GM19043 (cell line): Measurements from ENCODE around the gene YPEL3.
"Not testable (repeated sequence)": the region's sequence is repeated elsewhere in the genome, so short reads cannot be mapped to it uniquely, and the experiment has no call there.

ENCODE experiments used
- ATAC-seq: cut with Tn5 transposase; IDR thresholded peaks from one replicate; pipeline ENCODE4 v1.9.1; 2021; ENCODE audit warnings: low read depth; ENCODE audit not compliant: unreplicated experiment

The YPEL3 gene

DNA sequence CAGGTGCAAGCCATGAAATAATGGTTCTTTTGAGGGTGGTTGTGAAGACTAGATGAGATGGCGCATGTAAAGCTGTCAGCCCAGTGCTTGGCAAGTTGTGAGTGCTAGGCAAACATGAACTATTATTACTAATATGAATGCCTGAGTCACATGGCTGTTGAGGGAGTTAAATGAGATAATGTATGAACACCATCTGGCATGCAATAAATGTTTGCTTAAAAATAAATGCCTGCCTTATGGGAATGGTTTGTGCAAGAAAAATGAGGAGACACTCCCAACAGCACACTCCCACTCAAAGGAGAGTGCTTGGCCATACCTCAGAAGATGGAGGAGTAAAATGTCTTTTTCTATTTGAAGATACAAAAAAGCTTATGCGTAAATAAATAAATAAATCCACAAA lies 23.4 kb upstream of the YPEL3 start:
- no peak for ATAC-seq

- no peak for ATAC-seq
These were observed 21.8 kb upstream of the YPEL3 start for GRCh38 chr16:30117768-30118167.

DNA sequence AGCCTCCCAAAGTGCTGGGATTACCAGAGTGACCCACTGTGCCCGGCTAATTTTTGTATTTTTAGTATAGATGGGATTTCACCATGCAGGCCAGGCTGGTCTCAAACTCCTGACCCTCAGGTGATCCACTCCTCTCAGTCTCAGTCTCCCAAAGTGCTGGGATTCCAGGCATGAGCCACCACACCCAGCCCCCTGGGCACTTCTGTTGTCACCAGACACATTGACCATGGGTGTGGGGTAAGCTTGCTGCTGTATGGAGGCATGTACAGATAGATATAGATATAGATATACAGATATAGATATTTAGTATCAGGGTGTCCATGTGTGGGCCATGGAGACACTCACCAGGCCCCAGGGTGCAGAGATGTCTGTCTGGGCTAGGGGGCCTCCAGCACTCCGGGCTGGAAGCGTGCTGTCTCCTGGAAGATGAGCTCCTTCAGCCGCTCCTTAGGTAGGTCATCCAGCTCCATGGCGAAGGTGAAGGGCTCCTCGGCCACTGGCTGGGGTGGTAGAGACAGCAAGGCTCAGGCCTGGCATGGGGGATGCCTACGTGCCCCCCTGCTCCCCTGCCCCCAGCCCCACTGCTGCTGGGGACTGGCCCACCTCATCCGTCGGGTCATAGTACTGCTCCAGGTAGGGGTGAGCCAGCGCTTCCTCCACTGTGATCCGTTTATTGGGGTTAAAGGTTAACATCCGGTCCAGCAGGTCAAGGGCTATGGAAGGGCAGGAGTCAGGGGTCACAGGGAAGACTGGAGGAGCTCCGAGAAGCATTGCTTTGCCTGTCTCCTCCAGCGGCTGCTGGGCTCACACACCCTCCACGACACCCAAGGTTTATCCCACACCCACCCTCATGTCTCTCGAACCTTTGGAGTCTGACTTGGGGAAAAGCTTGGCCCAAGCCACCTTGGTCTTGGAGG lies 20.5 kb upstream of the YPEL3 start:
- ATAC-seq, result no peak

DNA sequence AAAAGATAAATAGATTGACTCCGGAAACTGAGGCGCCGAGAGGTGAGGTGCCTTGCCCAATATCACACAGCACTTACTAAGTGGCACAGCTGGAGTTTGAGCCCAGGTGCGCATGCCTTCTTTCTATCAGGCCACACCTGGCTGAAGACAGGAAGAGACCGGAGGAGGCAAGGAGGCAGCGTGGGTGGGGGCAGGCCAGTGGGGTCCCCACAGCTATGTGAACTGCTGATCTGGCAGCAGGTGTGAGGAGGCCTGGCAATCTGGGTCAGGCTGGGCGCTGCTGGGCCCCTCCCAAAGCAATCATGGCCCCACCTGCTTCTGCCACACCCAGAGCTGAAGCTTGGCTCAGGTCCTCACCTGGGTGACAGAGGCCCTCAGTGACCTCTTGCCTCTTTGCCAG lies 19.2 kb upstream of the YPEL3 start:
- no peak for ATAC-seq

- not testable (repeated sequence) for ATAC-seq
These were observed 18.8 kb upstream of the YPEL3 start for GRCh38 chr16:30114833-30115232.

- ATAC-seq, result no peak
These were observed 18.4 kb upstream of the YPEL3 start for GRCh38 chr16:30114411-30114810.

- no peak for ATAC-seq
These were observed 17.8 kb upstream of the YPEL3 start for GRCh38 chr16:30113711-30114333.

DNA sequence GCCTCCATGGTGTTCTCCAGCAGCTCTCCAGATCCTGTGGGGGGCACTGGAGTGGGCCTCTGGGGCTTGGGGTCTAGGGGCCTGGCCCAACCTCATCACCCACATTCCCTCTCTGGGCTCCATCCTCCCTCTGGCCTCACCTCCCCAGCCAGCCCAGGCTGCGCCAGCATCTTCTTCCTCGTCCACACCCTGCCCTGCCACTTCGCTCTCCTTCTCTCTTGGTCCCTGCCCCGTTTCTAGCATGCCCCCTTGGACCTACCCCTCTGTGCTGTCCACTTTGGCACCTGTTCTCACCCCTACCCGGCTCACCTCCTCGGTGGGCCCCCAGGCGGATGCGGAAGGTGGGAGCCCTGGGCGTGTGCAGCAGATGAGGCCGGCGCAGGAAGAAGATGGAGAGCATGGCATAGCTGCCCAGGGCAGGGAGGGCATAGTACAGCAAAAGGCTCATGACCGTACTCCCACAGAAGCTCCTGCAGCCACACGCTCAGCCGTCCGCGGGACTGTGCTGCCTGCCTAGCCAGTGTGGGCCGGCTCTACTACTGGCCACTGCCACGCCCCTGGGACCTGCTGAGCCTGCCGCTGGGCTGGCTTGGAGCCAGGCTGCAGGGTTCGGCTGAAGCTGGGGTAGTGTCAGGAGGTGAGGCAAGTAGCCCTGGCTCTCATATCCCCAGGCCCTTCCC lies 17.2 kb upstream of the YPEL3 start, which contains the start of gene GDPD3:
TSS of gene GDPD3 (minus strand) at position 507 of the 680 bp plus-strand sequence. CDS start at position 448, 59 bp downstream.
- ATAC-seq, result no peak

DNA sequence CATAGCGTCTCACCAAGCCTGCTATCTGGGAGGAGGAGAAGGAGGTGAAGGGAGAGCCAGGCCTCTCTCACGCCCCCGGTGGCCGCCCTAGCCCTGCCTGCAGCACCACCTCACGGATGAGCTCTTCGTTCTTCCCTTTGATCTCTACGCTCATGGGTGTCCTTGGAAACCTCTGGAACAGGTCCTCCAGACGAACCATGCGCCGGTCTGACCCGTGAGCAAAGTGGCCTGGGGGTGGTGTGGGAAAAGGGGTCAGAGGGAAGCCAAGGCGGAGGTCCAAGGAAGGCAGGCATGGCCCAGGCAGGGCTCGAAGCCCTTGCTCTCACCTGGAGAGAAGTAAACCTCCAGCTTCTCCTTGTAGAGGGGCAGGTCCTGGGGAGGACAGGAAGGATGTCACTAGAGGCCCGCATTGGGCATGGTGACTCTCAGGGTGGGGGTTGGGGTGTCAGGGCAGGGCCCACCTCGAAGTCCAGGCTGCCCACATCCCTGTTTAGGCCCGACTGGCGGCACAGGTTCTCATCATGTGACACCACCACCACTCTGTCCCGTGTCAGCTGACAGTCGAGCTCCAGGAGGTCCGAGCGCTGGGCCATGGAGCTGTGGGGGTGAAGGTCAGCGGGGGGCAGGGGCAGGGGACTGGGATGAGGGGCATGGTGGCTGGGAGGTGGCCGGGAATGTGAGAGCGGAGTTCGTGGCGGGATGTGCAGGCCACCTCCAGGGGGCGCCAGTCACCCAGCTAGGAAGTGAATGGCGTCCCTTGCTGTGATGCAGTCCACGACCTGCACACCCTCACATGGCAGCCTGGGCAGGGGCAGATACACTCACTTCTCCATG lies 16.4 kb upstream of the YPEL3 start:
- ATAC-seq, result no peak

GRCh38 chr16:30110661-30111060 lies 14.6 kb upstream of the YPEL3 start:
- ATAC-seq, result no peak

DNA sequence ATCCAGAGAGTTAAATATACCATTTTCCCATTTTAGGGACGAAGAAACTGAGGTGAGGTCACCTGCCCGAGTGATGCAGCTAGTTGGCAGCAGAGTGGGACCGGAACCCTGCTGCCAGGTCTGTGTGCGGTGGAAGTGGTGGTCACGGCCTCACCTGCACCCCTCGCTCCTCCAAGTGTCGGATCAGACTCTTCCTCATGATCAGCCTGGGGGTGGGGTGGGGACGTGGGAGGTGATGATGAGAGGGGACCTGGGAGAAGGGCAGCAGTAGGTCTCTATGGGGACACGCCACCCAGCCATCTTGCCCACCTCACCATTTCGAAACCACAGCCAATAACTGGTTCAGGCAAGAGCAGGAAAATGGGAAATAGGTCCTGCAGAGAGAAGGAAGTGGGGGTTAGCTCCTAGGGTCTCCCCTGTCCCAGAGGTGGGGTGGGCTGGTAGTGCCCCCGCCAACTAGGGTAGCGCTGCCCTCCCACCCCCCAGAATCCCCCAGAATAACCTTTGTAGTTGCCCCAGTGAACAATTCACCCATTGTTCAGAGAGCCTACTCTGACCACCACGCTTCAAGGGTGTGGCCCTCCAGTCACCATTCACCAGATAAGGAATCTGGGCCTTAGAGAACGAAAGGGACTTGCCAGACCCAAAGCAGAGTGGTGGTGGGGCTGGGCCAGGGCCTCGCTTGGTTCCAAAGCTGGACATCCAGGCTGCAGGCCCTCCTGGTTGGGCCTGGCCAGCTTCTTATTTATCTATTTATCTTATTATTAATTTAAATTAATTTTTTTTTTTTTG lies 12.2 kb upstream of the YPEL3 start:
- ATAC-seq, result no peak

GRCh38 chr16:30104492-30104891 lies 8.5 kb upstream of the YPEL3 start:
- ATAC-seq, result no peak

DNA sequence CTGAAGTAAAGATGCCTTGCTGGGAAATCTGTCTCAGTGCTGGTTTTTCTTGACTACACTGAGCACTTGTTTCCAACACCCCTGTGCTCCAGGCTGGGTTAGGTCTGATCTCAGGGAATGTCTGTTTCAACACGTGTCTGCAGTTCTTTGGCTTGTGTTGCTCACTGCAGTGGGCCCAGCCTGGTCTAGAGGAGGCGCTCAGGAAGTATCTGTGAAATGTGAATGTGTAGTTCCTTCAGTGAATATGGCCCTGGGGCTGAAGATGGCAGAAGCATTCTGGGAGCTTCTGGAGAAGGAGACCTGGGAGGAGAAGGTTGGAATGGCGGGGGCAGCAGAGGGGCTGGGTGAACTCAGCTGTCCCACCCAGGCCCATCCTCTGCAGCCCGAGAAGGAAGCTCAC lies 8.1 kb upstream of the YPEL3 start:
- ATAC-seq, result no peak

DNA sequence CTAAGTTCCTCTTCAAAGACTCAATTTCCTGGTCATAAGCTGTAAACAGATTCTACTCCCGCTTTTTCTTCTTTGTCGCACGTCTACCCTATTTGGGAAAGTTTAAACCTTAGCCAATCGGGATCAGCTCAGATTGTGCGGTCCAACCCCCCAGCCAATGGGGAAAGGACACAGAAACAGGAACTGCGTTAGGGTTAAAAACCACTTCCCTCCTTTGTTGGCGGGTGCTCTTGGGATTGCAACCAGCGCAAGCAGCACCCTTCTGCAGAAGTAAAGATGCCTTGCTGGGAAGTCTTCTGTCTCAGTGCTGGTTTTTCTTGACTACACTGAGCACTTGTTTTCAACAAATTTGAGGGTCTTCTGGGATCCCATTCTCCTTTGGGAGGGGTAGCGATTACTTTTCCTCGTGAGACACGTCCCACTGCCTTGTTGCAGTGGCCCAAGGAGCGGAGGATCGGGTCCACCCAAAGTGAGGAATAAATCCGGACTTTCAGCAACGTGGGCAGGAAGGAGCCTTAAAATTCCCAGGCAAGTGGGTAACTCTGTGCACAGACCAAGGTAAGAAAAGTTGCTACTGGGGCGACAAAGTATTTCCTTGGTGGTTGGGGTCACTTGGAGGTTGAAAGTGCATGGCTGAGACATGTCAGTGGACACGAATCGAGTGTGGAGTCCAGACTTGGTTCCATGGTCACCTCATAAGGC lies 1.0 kb upstream of the YPEL3 start:
- ATAC-seq, result no peak

- no peak for ATAC-seq
These were observed 591 bp downstream of the YPEL3 start for GRCh38 chr16:30095166-30096078.

DNA sequence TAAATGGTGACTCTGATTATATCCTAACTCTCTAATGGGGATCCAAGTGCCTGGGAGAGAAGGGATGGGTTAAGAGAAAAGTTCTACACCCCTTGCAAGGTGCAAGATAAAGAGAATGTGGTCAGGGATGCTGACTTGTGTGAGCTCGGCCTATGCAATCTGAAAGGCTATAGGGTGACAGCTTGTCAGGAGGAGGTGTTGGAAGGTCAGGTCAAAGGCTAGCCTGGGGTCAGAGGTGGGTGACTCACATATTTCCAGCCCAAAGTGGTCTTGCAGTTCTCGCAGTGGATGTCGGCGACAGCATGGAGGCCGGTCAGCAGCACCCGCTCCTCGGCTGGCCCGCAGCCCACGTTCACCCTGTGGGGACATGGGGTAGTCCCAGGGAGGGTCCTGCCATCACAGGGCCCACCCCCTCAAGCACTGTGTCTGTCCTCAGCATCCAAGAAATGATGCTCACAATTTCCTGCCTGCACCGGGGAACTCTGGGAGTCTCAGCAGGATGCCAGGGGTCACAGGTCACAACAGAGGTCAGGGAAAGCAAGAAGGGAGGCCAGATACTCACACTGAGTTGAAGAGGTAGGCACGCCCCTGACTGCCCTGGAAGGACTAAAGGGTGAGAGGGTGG lies 1.4 kb downstream of the YPEL3 start:
- ATAC-seq, result no peak

- peak; percentile 36 for ATAC-seq
These were observed 3.5 kb downstream of the YPEL3 start for GRCh38 chr16:30092373-30093010.
